PFSK-1 (cell line): Measurements from ENCODE around the gene GNG13.

Source experiments
- POLR2AphosphoS5 ChIP-seq: IDR thresholded peaks from 2 replicates; pipeline ENCODE4 v1.6.1; 2012; ENCODE audit warnings: low read depth, mild to moderate bottlenecking, control low read depth, low read length, moderate library complexity
- SIN3A ChIP-seq: IDR thresholded peaks from 2 replicates; pipeline ENCODE4 v1.6.1; 2012; ENCODE audit warnings: mild to moderate bottlenecking, low read length, moderate library complexity, borderline replicate concordance; ENCODE audit not compliant: insufficient read depth
- TAF1 ChIP-seq: IDR thresholded peaks from 2 replicates; pipeline ENCODE4 v1.6.1; 2012; ENCODE audit warnings: low read length, control low read depth, borderline replicate concordance; ENCODE audit not compliant: insufficient read depth

GRCh38 chr16:782258-782657, 18.3 kb downstream of the GNG13 start:
- no peak for TF ChIP-seq TAF1
- no peak for TF ChIP-seq SIN3A
- no peak for TF ChIP-seq POLR2AphosphoS5
